Liver (tissue), 9 donors: ENCODE measurements around the gene EXOC3. TPM values are rescaled to one million over a fixed set of nuclear protein-coding genes. Genes with fewer than 3 reads are reported as not detected.

ENCODE experiments used
- DNase-seq: peaks from one replicate; pipeline ENCODE4 v3.0.0-alpha.2; 2017; ENCODE audit warnings: low spot score
- H3K27ac ChIP-seq, 2 donors: one replicate each; pipeline ENCODE4 v1.7.0; 2013; ENCODE audit warnings: inconsistent platforms in 2 of 2, low read length in 2 of 2, control low read depth in 1 of 2, low read depth in 1 of 2, mild to moderate bottlenecking in 1 of 2
- H3K27me3 ChIP-seq, 4 donors: one replicate each; pipeline versions ENCODE4 v1.6.1 to v1.7.0; 2013; ENCODE audit warnings: low read length in 3 of 4, inconsistent platforms in 1 of 4, mild to moderate bottlenecking in 1 of 4, moderate library complexity in 1 of 4; ENCODE audit not compliant: control insufficient read depth in 4 of 4, insufficient read depth in 4 of 4
- H3K36me3 ChIP-seq, 4 donors: one replicate each; pipeline versions ENCODE4 v1.6.1 to v1.7.0; 2013; ENCODE audit warnings: low read length in 3 of 4, mild to moderate bottlenecking in 3 of 4, low read depth in 1 of 4, moderate library complexity in 1 of 4; ENCODE audit not compliant: control insufficient read depth in 4 of 4, insufficient read depth in 3 of 4
- H3K4me1 ChIP-seq, 4 donors: one replicate each; pipeline versions ENCODE4 v1.6.1 to v1.7.0; 2013; ENCODE audit warnings: low read length in 3 of 4, mild to moderate bottlenecking in 3 of 4, moderate library complexity in 1 of 4; ENCODE audit not compliant: control insufficient read depth in 4 of 4, insufficient read depth in 4 of 4
- H3K4me3 ChIP-seq, 3 donors: one replicate each; pipeline versions ENCODE4 v1.6.1 to v1.7.0; 2013; ENCODE audit warnings: low read length in 3 of 3, control low read depth in 1 of 3, low read depth in 1 of 3, mild to moderate bottlenecking in 1 of 3
- H3K9ac ChIP-seq, 2 donors: one replicate each; pipeline ENCODE4 v1.7.0; 2013; ENCODE audit warnings: low read length in 2 of 2, mild to moderate bottlenecking in 2 of 2, moderate library complexity in 2 of 2, control low read depth in 1 of 2, low read depth in 1 of 2
- H3K9me3 ChIP-seq, 4 donors: one replicate each; pipeline versions ENCODE4 v1.6.1 to v1.7.0; 2013; ENCODE audit warnings: low read length in 3 of 4; ENCODE audit not compliant: control insufficient read depth in 4 of 4
- ATF3 ChIP-seq: IDR thresholded peaks from 2 replicates; pipeline ENCODE4 v1.6.1; 2016; ENCODE audit warnings: antibody characterized with exemption
- CTCF ChIP-seq: fragments of 150-350 bp; IDR thresholded peaks from 2 replicates; pipeline ENCODE4 v1.5.1; 2017; ENCODE audit warnings: improper control_type of control experiment, low read depth, low read length; ENCODE audit not compliant: missing input control
- EGR1 ChIP-seq, 2 donors: IDR thresholded peaks; 2 replicates each; pipeline ENCODE4 v1.6.1; 2016 to 2018; ENCODE audit warnings: antibody characterized with exemption in 2 of 2, low read depth in 2 of 2
- FOXA1 ChIP-seq: IDR thresholded peaks from 2 replicates; pipeline ENCODE4 v1.6.1; 2016; ENCODE audit warnings: antibody characterized with exemption
- FOXA2 ChIP-seq: IDR thresholded peaks from 2 replicates; pipeline ENCODE4 v1.6.1; 2016; ENCODE audit warnings: antibody characterized with exemption
- GABPA ChIP-seq, 2 donors: IDR thresholded peaks in 1 of 2; conservative IDR thresholded peaks in 1 of 2; 2 replicates each; pipeline ENCODE4 v1.6.1; 2016; ENCODE audit warnings: antibody characterized with exemption in 2 of 2, mild to moderate bottlenecking in 1 of 2, moderate library complexity in 1 of 2
- HNF4A ChIP-seq, 2 donors: conservative IDR thresholded peaks; 2 replicates each; pipeline ENCODE4 v1.6.1; 2016; ENCODE audit warnings: antibody characterized with exemption in 2 of 2, mild to moderate bottlenecking in 2 of 2
- HNF4G ChIP-seq: IDR thresholded peaks from 2 replicates; pipeline ENCODE4 v1.6.1; 2016; ENCODE audit warnings: antibody characterized with exemption
- JUND ChIP-seq, 2 donors: IDR thresholded peaks; 2 replicates each; pipeline ENCODE4 v1.6.1; 2016; ENCODE audit warnings: antibody characterized with exemption in 2 of 2
- MAX ChIP-seq: IDR thresholded peaks from 2 replicates; pipeline ENCODE4 v1.6.1; 2016; ENCODE audit warnings: antibody characterized with exemption
- NR2F2 ChIP-seq: IDR thresholded peaks from 2 replicates; pipeline ENCODE4 v1.6.1; 2016; ENCODE audit warnings: antibody characterized with exemption
- RAD21 ChIP-seq, 2 donors: IDR thresholded peaks; 2 replicates each; pipeline ENCODE4 v1.6.1; 2016; ENCODE audit warnings: antibody characterized with exemption in 2 of 2, mild to moderate bottlenecking in 2 of 2
- REST ChIP-seq: IDR thresholded peaks from 2 replicates; pipeline ENCODE4 v1.6.1; 2016; ENCODE audit warnings: antibody characterized with exemption, mild to moderate bottlenecking
- RXRA ChIP-seq, 2 donors: IDR thresholded peaks; 2 replicates each; pipeline ENCODE4 v1.6.1; 2017 to 2018; ENCODE audit warnings: antibody characterized with exemption in 2 of 2, mild to moderate bottlenecking in 1 of 2
- SP1 ChIP-seq: IDR thresholded peaks from 2 replicates; pipeline ENCODE4 v1.6.1; 2018; ENCODE audit warnings: antibody characterized with exemption, mild to moderate bottlenecking
- TAF1 ChIP-seq: conservative IDR thresholded peaks from 2 replicates; pipeline ENCODE4 v1.6.1; 2016; ENCODE audit warnings: antibody characterized with exemption, mild to moderate bottlenecking
- YY1 ChIP-seq: IDR thresholded peaks from 2 replicates; pipeline ENCODE4 v1.6.1; 2016; ENCODE audit warnings: antibody characterized with exemption, mild to moderate bottlenecking
- ZBTB33 ChIP-seq: IDR thresholded peaks from 2 replicates; pipeline ENCODE4 v1.6.1; 2016; ENCODE audit warnings: antibody characterized with exemption
- WGBS: extraction: QIAGEN DNeasy Blood & Tissue Kit; methylation state at CpG from one replicate; pipeline ENCODE4 v1.1.7; 2013; 5-methylcytosine and 5-hydroxymethylcytosine counted together
- polyA plus RNA-seq, 2 donors: library from polyadenylated mRNA; stranded (reverse) in 1 of 2; unstranded in 1 of 2; fragments of 200-250 nt in 1 of 2; fragments of >200 nt in 1 of 2; fragmentation: Nextera tagmentation in 1 of 2; extraction: Ambion mirVana in 1 of 2; gene quantifications; one replicate each; pipeline versions ENCODE4 v1.2.1 to v1.2.3, GENCODE V29; 2013 to 2015
- total RNA-seq, 2 donors: library from RNA; depleted of rRNA; stranded (reverse); fragments of >200 nt; gene quantifications; one replicate each; pipeline ENCODE4 v1.2.3, GENCODE V29; 2014
- donor health status: healthy.
- donor health status: healthy.
- donor health status: healthy.
- donor health status: healthy.
- donor health status: healthy.

Gene EXOC3
- total and polyA plus RNA-seq, 4 donors: 12.4 to 23.9 (median 18.5) TPM

- no peak overlapping the region for H3K27ac ChIP-seq
- no peak overlapping the region for H3K4me3 ChIP-seq
- DNase-seq: no peak
- no peak for TF ChIP-seq HNF4G
- no peak for TF ChIP-seq FOXA1
- no peak for TF ChIP-seq RXRA (IDR thresholded peaks at IDR 0.05)
- no peak for TF ChIP-seq EGR1 (IDR thresholded peaks at IDR 0.05; ENCODE audit: low read depth in 2 of 2)
- no peak for TF ChIP-seq CTCF
- TF ChIP-seq GABPA (IDR thresholded peaks at IDR 0.05 in 1 of 2, conservative IDR thresholded peaks at IDR 0.05 in 1 of 2): no peak
- TF ChIP-seq YY1: no peak
- TF ChIP-seq MAX: no peak
- TF ChIP-seq RAD21 (IDR thresholded peaks at IDR 0.05): no peak
- no peak for TF ChIP-seq ZBTB33
- TF ChIP-seq HNF4A (conservative IDR thresholded peaks at IDR 0.05): no peak
- no peak for TF ChIP-seq NR2F2
- TF ChIP-seq ATF3: no peak
- TF ChIP-seq TAF1: no peak
- no peak for TF ChIP-seq FOXA2
- no peak for TF ChIP-seq REST
- TF ChIP-seq SP1: no peak
- TF ChIP-seq JUND (IDR thresholded peaks at IDR 0.05): no peak
- H3K4me1 ChIP-seq: no peaks in the 10 kb centered on the region
- H3K9me3 ChIP-seq: peaks cover 0 to 1% (median 0%) of the 10 kb centered on the region in 4 donors
- H3K27me3 ChIP-seq: peaks cover 0 to 3% (median 0%) of the 10 kb centered on the region in 4 donors
- 61% methylated on average over 23 of the region's 23 CpGs for WGBS
- no peaks in the 10 kb centered on the region for H3K36me3 ChIP-seq
- H3K9ac ChIP-seq: no peak overlapping the region
Measured at GRCh38 chr5:501831-502184, 58.8 kb downstream of the EXOC3 start.
